WTC11 (cell line): ENCODE data around the gene CSNK1A1L. TPM values are rescaled to one million over a fixed set of nuclear protein-coding genes. Genes with fewer than 3 reads are reported as not detected.

Experiments
- ATAC-seq: fragments of 200-7000 bp; cut with Tn5 transposase; 2 replicates; pipeline ENCODE4 v1.10.0; 2021; ENCODE audit warnings: mild to moderate bottlenecking, moderate library complexity
- CTCF ChIA-PET: fragments of 300-600 bp; sonication (Branson Sonifier 250); formaldehyde crosslinking; loops from one replicate; lab custom pipeline; 2021; ENCODE audit warnings: antibody characterized with exemption; lab: Charles Lee
- POLR2A ChIA-PET: fragments of 350-600 bp; sonication (Branson Sonifier 250); formaldehyde crosslinking; loops from one replicate; lab custom pipeline; 2021; ENCODE audit warnings: antibody characterized with exemption; lab: Charles Lee
- DNase-seq: peaks from one replicate; pipeline ENCODE4 v3.0.0; 2021; ENCODE audit warnings: low spot score
- H3K27ac Mint-ChIP-seq: 2 replicates; pipeline ENCODE4 v1.8.0; 2021; ENCODE audit warnings: mixed read lengths
- H3K27me3 Mint-ChIP-seq: 2 replicates; pipeline ENCODE4 v1.8.0; 2021; ENCODE audit warnings: low read depth, mild to moderate bottlenecking, moderate library complexity, mixed read lengths
- H3K36me3 Mint-ChIP-seq: 2 replicates; pipeline ENCODE4 v1.8.0; 2021; ENCODE audit warnings: mixed read lengths
- H3K4me1 Mint-ChIP-seq: 2 replicates; pipeline ENCODE4 v1.8.0; 2022; ENCODE audit warnings: mixed read lengths
- H3K4me3 Mint-ChIP-seq: 2 replicates; pipeline ENCODE4 v1.8.0; 2021; ENCODE audit warnings: mild to moderate bottlenecking, moderate library complexity, mixed read lengths
- H3K9me3 Mint-ChIP-seq: 2 replicates; pipeline ENCODE4 v1.8.0; 2021; ENCODE audit warnings: mixed read lengths
- ATF1 ChIP-seq: sonication (generic); formaldehyde crosslinking; IDR thresholded peaks from 2 replicates; pipeline ENCODE4 v1.8.1; 2023; ENCODE audit warnings: mild to moderate bottlenecking, moderate library complexity, missing genetic modification reagents
- ATF2 ChIP-seq: sonication (generic); formaldehyde crosslinking; IDR thresholded peaks from 2 replicates; pipeline ENCODE4 v1.8.1; 2022; ENCODE audit warnings: low read depth, missing genetic modification reagents, borderline replicate concordance
- CBFB ChIP-seq: sonication (generic); formaldehyde crosslinking; IDR thresholded peaks from 2 replicates; pipeline ENCODE4 v1.8.1; 2022; ENCODE audit warnings: mild to moderate bottlenecking, low read depth, missing genetic modification reagents
- HMGXB4 ChIP-seq: sonication (generic); formaldehyde crosslinking; IDR thresholded peaks from 2 replicates; pipeline ENCODE4 v1.8.1; 2023; ENCODE audit warnings: mild to moderate bottlenecking, moderate library complexity, missing genetic modification reagents
- JAZF1 ChIP-seq: fragments of 250-450 bp; sonication (Bioruptor Pico); IDR thresholded peaks from 2 replicates; pipeline ENCODE4 v1.9.0; 2021; ENCODE audit warnings: moderate library complexity, mild to moderate bottlenecking, inconsistent platforms
- JUN ChIP-seq: sonication (generic); formaldehyde crosslinking; IDR thresholded peaks from 2 replicates; pipeline ENCODE4 v1.8.0; 2023; ENCODE audit warnings: mild to moderate bottlenecking, missing genetic modification reagents
- MXD4 ChIP-seq: fragments of 250-450 bp; sonication (Bioruptor Pico); IDR thresholded peaks from 2 replicates; pipeline ENCODE4 v1.8.0; 2021; ENCODE audit warnings: mild to moderate bottlenecking, moderate library complexity, borderline replicate concordance
- NFATC4 ChIP-seq: fragments of 250-450 bp; sonication (Bioruptor Pico); IDR thresholded peaks from 2 replicates; pipeline ENCODE4 v1.9.0; 2021; ENCODE audit warnings: mild to moderate bottlenecking
- SOX15 ChIP-seq: fragments of 250-450 bp; sonication (Bioruptor Pico); IDR thresholded peaks from 2 replicates; pipeline ENCODE4 v1.9.0; 2021; ENCODE audit warnings: mild to moderate bottlenecking
- SP1 ChIP-seq: sonication (generic); formaldehyde crosslinking; conservative IDR thresholded peaks from 2 replicates; pipeline ENCODE4 v1.8.1; 2022; ENCODE audit warnings: missing genetic modification reagents
- TP53 ChIP-seq: sonication (generic); formaldehyde crosslinking; IDR thresholded peaks from 2 replicates; pipeline ENCODE4 v1.8.1; 2023; ENCODE audit warnings: mild to moderate bottlenecking, missing genetic modification reagents
- USF1 ChIP-seq: sonication (generic); formaldehyde crosslinking; IDR thresholded peaks from 2 replicates; pipeline ENCODE4 v1.8.0; 2022; ENCODE audit warnings: mild to moderate bottlenecking, missing genetic modification reagents
- ZMAT4 ChIP-seq: fragments of 250-450 bp; sonication (Bioruptor Pico); IDR thresholded peaks from 2 replicates; pipeline ENCODE4 v1.9.0; 2021; ENCODE audit warnings: mild to moderate bottlenecking
- ZNF281 ChIP-seq: sonication (generic); formaldehyde crosslinking; IDR thresholded peaks from 2 replicates; pipeline ENCODE4 v1.8.0; 2023; ENCODE audit warnings: mild to moderate bottlenecking, missing genetic modification reagents
- ZNF317 ChIP-seq: sonication (generic); formaldehyde crosslinking; IDR thresholded peaks from 2 replicates; pipeline ENCODE4 v1.8.1; 2023; ENCODE audit warnings: low read depth, mild to moderate bottlenecking, moderate library complexity, missing genetic modification reagents, borderline replicate concordance
- ZNF396 ChIP-seq: fragments of 250-450 bp; sonication (Bioruptor Pico); IDR thresholded peaks from 2 replicates; pipeline ENCODE4 v1.8.0; 2021; ENCODE audit warnings: mild to moderate bottlenecking, moderate library complexity, borderline replicate concordance
- ZNF512 ChIP-seq: sonication (generic); formaldehyde crosslinking; IDR thresholded peaks from 2 replicates; pipeline ENCODE4 v1.8.1; 2022; ENCODE audit warnings: missing genetic modification reagents, borderline replicate concordance
- ZSCAN18 ChIP-seq: fragments of 250-450 bp; sonication (Bioruptor Pico); IDR thresholded peaks from 2 replicates; pipeline ENCODE4 v2.1.2; 2022; ENCODE audit warnings: mild to moderate bottlenecking, moderate library complexity
- total RNA-seq: library from RNA; stranded (reverse); gene quantifications from 3 replicates; pipeline ENCODE4 v1.2.3, GENCODE V29; 2021

The CSNK1A1L gene
- total RNA-seq, 1 experiment from 2014 or later = not detected

GRCh38 chr13:37067874-37068273 lies 37.6 kb downstream of the CSNK1A1L start (continued):
- TF ChIP-seq ZNF512 (CRISPR knock-in tag) (no peak), ATF1 (CRISPR knock-in tag) (no peak), USF1 (CRISPR knock-in tag) (no peak), TP53 (CRISPR knock-in tag) (no peak)

- DNase-seq (no peak), ATAC-seq (peak; percentile 97)
- peaks cover 15% of the 10 kb centered on the region for H3K4me1 Mint-ChIP-seq
- no peak overlapping the region for H3K4me3 Mint-ChIP-seq
- no peaks in the 10 kb centered on the region for H3K36me3 Mint-ChIP-seq
- H3K9me3 Mint-ChIP-seq = no peaks in the 10 kb centered on the region
- TF ChIP-seq ZNF396 (CRISPR knock-in tag) = no peak
- peak overlapping the region; percentile 39; the same call in 1 of the 2 replicates for H3K27ac Mint-ChIP-seq
- CTCF ChIA-PET = interaction anchor here (0.6 kb wide), 1 partner anchor 239 kb away, joined by 4 read pairs; no protein-coding TSS in a partner anchor
- H3K27me3 Mint-ChIP-seq = peaks cover 4% of the 10 kb centered on the region; the same call in 1 of the 2 replicates
- POLR2A ChIA-PET = interaction anchor here (0.7 kb wide), 1 partner anchor 208 kb away, joined by 3 read pairs; no protein-coding TSS in a partner anchor
These were observed 39.5 kb downstream of the CSNK1A1L start for GRCh38 chr13:37065890-37066526.

- POLR2A ChIA-PET = interaction anchor here (0.5 kb wide), 1 partner anchor 59 kb away, joined by 3 read pairs; the partner anchor contains the start of gene EXOSC8
- peaks cover 14% of the 10 kb centered on the region for H3K36me3 Mint-ChIP-seq
- H3K27me3 Mint-ChIP-seq = peaks cover 4% of the 10 kb centered on the region; the same call in 1 of the 2 replicates
- H3K9me3 Mint-ChIP-seq = no peaks in the 10 kb centered on the region; the same call in 1 of the 2 replicates
- peaks cover 11% of the 10 kb centered on the region for H3K4me1 Mint-ChIP-seq
- DNase-seq = no peak
- peak overlapping the region; percentile 92 for H3K4me3 Mint-ChIP-seq
- ATAC-seq = no peak
- CTCF ChIA-PET = no interaction called here
- H3K27ac Mint-ChIP-seq = peak overlapping the region; percentile 65
- no peak for TF ChIP-seq NFATC4 (CRISPR knock-in tag)
- no peak for TF ChIP-seq CBFB
- no peak for TF ChIP-seq HMGXB4 (CRISPR knock-in tag)
- no peak for TF ChIP-seq USF1 (CRISPR knock-in tag)
- no peak for TF ChIP-seq ZSCAN18
- no peak for TF ChIP-seq MXD4 (CRISPR knock-in tag)
- no peak for TF ChIP-seq JAZF1 (CRISPR knock-in tag)
- no peak for TF ChIP-seq ZMAT4
- no peak for TF ChIP-seq ATF2
- TF ChIP-seq ZNF317 (CRISPR knock-in tag) = no peak
- no peak for TF ChIP-seq ZNF396 (CRISPR knock-in tag)
- no peak for TF ChIP-seq ZNF281 (CRISPR knock-in tag)
- TF ChIP-seq JUN = no peak
- TF ChIP-seq SP1 (CRISPR knock-in tag) = no peak
- TF ChIP-seq SOX15 = no peak
These were observed 45.6 kb downstream of the CSNK1A1L start for GRCh38 chr13:37059848-37060192.
